Adrenal gland (tissue), 5 donors: ENCODE data around the gene C1QTNF12.

Experiments
- POLR2A ChIP-seq, 2 donors: fragments of 450-650 bp; IDR thresholded peaks; one replicate each; pipeline ENCODE4 v1.6.1; 2017; ENCODE audit warnings: antibody characterized with exemption in 2 of 2, mild to moderate bottlenecking in 2 of 2, moderate library complexity in 1 of 2
- TF ChIP-seq, protein P1 (sequence below), 6 experiments: fragments of 450-650 bp in 4 of 6; fragments of 200-600 bp in 2 of 6; sonication (generic) in 1 of 6; IDR thresholded peaks; 1 replicate in 5 of 6; 2 replicates in 1 of 6; pipeline versions ENCODE4 v1.5.1 to v1.8.0; 2016 to 2021; ENCODE audit warnings: antibody characterized with exemption in 6 of 6, mild to moderate bottlenecking in 2 of 6, moderate library complexity in 1 of 6
- donor health status: DM: no; HTN: no; CAD: no.

DNA sequence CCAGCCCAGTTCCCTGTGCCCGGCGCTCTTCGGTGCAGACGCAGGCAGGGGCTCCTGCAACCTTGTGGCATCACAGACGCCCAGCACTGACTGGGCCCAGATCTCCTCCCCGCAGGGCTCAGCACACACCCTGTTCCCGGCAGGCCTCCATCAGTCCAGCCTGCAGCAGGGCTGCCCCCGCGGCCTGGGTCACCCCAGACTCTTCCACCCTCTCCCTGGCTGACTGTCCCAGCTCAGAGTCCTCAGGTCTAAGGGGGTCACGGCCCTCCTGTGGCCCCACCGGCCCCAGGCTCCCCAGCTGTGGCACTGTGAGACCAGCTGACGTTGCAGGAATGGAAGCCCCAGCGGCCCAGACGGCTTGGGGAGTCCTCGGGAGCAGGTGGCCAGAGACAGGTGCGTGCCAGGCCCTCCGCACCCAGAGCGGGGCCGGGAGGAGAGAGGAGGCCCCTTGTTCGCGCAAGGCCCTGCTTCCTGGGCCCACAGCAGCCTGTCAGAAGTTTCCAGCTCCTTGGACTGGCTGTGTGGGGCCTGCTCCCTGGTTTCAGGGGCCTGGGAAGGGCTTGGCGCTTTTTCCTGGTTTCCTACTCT, 10.3 kb downstream of the C1QTNF12 start:
- TF ChIP-seq, protein P1, sequence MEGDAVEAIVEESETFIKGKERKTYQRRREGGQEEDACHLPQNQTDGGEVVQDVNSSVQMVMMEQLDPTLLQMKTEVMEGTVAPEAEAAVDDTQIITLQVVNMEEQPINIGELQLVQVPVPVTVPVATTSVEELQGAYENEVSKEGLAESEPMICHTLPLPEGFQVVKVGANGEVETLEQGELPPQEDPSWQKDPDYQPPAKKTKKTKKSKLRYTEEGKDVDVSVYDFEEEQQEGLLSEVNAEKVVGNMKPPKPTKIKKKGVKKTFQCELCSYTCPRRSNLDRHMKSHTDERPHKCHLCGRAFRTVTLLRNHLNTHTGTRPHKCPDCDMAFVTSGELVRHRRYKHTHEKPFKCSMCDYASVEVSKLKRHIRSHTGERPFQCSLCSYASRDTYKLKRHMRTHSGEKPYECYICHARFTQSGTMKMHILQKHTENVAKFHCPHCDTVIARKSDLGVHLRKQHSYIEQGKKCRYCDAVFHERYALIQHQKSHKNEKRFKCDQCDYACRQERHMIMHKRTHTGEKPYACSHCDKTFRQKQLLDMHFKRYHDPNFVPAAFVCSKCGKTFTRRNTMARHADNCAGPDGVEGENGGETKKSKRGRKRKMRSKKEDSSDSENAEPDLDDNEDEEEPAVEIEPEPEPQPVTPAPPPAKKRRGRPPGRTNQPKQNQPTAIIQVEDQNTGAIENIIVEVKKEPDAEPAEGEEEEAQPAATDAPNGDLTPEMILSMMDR (IDR thresholded peaks at IDR 0.05): no peak
- TF ChIP-seq POLR2A (IDR thresholded peaks at IDR 0.05): no peak
